NCI-H524 treated with DMSO at 0.1 percent for 48 hours (cell line): Measurements from ENCODE around the gene GLTPD2.

Experiments
- DNase-seq: peaks from one replicate; lab custom pipeline; 2025; lab: John Stamatoyannopoulos, UW

GLTPD2 gene

DNA sequence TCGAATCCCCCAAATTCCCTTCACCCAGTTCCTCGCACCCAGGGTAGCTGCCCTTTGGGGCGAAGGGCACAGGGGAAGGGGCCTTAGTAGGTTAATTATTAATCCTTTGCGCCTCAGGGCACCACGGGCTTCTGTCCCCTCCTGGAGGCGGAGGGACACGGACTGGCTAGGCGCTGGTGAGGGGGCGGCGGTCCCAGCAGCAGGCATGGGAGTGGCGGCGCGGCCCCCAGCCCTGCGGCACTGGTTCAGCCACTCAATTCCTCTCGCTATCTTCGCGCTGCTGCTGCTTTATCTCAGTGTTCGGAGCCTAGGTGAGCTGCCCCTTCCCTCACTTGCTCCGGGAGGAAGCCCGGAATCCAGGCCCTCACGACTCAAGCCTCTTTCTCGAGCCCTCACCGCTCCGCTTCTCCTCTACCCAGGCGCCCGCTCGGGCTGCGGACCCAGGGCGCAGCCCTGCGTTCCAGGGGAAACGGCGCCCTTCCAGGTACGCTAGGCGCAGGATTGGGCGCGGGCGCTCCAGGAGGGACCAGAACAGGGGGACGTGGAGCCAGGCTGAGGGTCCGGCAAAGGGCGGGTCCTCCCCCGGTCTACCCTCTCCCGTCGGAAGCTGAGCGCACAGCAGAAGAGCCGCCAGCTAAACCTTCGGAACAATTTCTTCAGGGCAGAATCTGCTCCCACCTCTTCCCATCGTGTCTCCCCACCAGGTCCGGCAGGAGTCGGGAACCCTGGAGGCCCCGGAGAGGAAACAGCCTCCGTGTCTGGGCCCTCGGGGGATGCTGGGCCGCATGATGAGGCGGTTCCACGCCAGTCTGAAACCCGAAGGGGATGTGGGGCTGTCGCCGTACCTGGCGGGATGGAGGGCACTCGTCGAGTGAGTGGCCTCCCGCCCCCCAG lies at the start of gene GLTPD2:
Gene GLTPD2, plus strand, starts transcription at position 158 of the 894 bp plus-strand sequence. Its CDS starts 48 bp downstream, at position 206.
- DNase-seq: no peak

DNA sequence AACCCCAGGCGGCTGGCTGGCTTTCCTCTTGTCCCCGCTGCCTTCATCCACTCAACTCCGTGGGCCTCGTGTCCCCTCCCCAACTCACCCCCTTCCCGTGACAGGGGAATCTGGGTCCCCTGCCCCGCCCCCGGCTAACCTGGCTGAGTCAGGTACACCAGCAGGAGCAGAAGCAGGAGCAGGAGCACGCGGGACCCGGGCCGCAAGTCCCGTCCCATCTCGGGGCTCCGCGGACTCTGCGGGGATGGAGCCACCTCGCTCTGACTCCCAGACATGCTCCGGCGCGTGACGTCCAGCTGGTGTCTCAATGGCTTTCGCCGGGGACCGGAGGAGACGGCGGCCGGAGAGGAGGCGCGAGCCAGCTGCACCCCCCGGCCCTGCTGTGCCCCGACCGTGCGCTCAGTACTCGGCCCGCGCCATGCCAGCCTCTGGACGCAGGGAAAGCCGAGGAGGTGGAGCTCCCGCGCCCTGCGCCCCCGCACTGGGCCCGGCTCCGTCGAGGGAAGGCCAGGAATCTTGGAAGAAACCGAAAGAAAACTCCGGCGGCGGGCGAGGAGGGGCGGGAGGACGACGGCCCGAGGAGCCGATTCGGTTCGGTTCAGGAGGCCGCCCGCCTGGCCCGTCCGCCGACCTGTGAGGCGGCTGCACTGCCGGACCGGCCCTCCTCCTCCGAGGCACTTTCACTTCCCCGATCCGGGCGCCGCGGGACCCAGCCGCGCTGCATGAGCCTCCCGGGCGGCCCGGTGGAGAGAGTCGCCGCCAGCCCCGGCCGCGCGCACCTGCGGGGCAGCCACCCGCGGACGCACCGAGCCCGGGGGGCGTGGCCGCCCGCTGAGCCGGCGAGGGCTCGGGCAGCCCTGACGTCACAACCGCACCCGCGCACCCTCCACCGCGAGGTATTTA lies 49.4 kb upstream of the GLTPD2 start, which contains the start of the genes CXCL16 and ZMYND15:
Gene CXCL16, minus strand, starts transcription at position 807 of the 903 bp plus-strand sequence. Its CDS starts 589 bp downstream, at position 218.
Gene ZMYND15, plus strand, starts transcription at position 712 of the 903 bp plus-strand sequence. CDS start 716 bp downstream, outside the sequence.
- no peak for DNase-seq

DNA sequence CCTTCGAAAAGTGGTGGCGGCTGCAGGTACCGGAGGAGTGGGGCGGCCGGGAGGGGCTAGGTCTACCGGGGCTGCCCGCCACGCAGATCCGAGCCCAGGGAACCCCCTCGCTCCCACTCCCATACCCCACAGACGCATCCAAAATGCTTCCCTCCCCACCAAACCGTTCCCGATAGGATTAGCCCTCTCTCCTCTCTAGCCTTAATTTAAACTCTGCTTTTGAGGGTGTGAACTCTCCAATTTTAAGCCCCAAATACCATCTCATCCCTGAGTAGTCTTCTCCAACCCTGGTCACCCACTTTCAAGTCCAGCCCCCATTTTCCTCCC lies 48.8 kb upstream of the GLTPD2 start:
- no peak for DNase-seq

DNA sequence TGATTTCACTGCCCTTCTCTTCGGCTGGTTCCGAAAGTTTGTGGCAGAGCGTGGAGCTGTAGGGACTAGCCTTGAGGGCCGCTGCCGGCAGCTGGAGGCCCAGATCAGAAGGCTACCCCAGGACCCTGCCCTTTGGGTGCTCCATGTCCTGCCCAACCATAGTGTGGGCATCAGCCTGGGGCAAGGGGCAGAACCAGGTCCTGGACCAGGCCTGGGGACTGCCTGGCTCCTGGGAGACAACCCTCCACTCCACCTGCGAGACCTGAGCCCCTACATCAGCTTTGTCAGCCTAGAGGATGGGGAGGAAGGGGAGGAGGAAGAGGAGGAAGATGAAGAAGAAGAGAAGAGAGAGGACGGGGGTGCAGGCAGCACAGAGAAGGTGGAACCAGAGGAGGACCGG lies 48.2 kb upstream of the GLTPD2 start:
- no peak for DNase-seq

DNA sequence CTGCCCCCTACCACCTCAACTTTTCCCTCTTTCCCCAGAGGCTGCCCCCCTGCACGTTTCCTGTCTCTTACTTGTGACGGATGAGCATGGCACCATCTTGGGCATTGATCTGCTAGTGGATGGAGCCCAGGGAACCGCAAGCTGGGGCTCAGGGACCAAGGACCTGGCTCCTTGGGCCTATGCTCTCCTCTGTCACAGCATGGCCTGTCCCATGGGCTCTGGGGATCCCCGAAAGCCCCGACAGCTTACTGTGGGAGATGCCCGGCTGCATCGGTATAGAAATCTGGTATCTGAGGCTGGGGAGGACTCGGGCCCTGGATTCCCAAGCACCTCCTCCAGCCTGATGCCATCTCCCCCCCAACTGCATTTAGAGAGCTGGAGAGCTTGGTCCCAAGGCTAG lies 47.2 kb upstream of the GLTPD2 start:
- no peak for DNase-seq

DNA sequence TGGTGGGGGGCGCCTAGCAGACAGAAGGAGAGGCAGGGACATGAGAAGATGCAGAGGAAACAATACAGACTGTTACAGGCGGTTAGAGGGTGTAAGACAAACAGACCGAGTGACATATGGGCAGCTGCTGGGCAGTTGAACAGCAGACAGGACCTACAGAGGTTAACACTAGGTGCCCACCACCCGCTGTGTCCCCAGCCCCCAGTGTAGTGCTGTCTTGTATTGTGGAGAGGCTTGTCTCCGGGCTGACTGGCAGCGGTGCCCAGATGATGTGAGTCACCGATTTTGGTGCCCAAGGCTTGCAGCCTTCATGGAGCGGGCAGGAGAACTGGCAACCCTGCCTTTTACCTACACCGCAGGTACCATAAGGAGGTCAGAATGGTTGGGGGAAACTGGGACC lies 46.6 kb upstream of the GLTPD2 start:
- no peak for DNase-seq

DNA sequence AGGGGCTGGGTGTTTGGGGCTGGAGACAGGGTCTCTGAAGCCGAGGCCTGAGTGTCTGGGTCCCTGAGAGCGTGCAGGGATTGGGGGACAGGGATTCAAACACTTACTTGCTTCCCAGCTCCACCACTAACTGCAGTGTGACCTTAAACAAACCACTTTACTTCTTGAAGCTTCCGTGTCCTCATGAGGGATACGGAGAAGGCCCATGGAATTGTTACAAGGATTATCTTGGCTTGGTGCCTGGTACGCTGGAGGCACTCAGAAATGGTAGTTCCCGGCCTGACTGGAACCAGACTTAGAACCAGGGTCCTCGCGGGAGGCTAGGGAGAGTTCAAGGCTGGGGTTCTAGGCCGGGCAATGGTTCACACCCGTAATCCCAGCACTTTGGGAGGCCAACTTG lies 46.1 kb upstream of the GLTPD2 start:
- DNase-seq: no peak

GRCh38 chr17:4743216-4743615 lies 45.5 kb upstream of the GLTPD2 start:
- no peak for DNase-seq

DNA sequence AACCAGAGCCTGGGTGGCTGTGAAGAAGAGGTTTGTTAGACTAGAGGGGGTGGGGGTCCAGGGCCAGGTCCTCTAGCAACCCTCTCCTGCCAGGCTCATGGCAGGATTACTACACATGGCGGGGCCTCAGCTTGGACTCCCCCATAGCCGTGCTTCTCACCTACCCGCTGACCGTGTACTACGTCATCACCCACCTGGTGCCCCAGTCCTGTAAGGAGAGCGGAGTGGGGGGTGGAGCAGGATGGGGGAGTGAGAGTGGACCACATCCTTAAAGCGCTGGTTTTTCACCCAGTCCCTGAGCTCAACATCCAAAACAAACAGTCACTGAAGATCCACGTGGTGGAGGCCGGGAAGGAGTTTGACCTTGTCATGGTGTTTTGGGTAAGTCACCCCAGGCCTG lies 44.9 kb upstream of the GLTPD2 start:
- no peak for DNase-seq

- DNase-seq: no peak
These were observed 43.5 kb upstream of the GLTPD2 start for GRCh38 chr17:4744999-4745969.

DNA sequence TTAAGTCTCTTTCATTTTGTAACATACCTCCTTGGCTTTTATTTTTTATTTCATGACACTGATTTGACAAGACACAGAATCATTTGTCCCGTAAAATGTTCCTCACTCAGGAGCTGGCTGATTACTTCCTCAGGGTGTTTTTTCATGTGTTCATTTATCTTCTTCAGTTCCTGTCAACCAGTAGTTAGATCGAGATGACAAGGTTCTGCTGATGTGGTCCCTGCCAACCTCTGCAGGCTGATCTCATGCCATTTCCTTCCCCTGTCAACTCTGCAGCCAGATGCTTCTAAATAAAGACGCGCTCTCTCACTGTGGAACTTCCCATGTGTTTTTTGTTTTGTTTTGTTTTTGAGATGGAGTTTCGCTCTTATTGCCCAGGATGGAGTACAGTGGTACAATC lies 40.9 kb upstream of the GLTPD2 start:
- no peak for DNase-seq

DNA sequence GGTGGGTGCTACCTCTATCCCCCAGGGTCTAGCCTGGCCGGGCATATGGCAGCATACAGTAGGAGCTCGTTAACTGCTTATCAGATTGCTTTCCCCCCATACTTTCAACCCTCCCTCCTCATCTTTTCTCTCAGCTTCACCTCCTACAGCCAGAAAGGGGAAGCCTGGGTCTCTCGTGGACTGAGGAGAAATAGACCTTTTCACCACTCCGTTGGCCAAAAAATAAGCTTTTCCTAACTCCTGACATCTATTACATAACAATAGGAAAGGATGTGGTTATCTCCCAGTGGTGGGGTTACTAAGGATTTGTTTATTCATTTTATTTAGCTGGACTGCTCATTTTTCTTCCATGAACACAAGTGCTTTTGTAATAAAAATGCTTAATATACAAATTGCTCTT lies 40.1 kb upstream of the GLTPD2 start:
- DNase-seq: no peak

DNA sequence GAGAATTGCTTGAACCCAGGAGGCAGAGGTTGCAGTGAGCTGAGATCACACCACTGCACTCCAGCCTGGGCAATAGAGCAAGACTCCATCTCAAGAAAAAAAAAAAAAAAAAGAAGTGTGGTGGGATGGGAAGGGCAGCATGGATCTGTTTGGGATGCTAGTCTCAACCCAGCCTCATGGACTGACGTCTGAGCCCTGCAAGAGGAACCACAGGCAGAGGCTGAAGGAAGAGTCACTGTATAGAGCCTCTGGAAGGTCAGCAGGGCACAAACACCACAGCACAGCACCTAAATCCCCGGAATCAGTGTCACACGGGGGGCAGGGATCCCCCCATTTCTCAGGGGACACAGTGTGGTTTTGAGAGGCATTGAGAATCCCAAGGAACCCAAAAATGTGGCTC lies 38.2 kb upstream of the GLTPD2 start:
- DNase-seq: no peak

DNA sequence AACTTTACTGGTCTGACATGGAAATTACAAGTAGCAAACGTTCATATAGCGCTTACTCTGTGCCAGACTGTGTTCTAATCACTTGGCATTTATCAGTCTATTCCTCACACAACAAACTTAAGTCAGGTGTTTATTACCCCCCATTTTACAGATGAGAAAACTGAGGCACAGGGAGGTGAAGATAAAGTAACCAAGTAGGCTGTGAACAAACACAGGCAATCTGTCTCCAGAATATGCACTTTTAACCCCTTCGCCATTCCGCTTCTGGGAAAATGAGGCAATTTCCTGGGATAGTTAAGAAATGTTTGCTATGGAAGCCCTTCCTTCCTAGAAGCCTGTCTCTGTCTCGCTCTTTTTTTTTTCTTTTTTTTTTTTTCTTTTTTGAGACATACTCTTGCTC lies 36.8 kb upstream of the GLTPD2 start:
- DNase-seq: no peak

DNA sequence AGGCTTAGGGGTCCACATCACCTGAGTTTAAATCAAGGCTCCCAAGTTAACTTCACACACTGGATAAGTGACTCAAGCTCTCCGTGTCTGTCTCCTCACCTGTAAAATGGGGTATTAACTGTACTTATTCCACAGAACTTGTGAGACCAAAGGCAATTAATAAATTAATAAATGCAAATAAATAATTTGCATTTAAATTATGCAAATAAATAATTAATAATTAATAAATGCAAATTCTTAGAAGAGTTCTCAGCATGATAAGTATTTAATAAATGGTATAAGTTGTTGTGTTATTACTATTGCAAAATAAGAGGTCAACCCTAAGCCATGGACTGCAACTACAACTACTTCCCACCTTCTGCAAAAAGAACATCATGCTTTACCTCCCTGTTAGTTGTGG lies 35.4 kb upstream of the GLTPD2 start:
- no peak for DNase-seq

DNA sequence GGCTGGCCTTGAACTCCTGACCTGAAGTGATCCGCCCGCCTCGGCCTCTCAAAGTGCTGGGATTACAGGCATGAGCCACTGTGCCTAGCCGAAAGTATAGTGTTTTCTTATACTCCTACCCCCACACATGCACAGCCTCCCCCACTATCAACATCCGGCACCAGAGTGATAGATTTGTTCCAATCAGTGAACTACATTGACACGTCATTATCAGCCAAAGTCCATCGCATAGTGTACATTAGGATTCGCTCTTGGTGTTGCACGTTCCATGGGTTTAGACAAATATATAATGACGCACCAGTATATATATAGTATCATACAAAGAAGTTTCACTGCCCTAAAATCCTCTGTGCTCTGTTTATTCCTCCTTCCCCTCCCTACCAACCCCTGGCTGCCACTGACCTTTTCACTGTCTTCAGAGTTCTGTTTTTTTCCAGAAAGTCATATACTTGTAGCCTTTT lies 29.0 kb upstream of the GLTPD2 start:
- DNase-seq: no peak

DNA sequence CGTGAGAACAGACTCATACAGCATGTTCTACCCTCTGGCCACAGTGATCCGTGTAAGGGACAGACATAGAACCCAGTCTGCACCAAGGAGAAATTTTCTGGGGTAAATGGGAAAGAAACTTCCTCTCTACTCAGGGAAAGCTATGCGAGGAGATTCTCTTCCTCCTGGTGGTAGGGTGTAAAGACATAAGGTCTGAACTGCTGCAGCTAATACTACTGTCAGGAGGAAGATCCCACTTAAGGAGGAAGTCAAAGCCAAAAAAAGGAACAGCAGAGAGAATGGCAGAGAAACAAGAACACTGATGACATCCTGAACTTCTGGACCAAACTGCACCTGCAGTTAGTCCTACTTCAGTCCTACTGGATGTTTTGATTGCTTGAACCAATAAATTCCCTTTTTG lies 24.2 kb upstream of the GLTPD2 start:
- DNase-seq: no peak

DNA sequence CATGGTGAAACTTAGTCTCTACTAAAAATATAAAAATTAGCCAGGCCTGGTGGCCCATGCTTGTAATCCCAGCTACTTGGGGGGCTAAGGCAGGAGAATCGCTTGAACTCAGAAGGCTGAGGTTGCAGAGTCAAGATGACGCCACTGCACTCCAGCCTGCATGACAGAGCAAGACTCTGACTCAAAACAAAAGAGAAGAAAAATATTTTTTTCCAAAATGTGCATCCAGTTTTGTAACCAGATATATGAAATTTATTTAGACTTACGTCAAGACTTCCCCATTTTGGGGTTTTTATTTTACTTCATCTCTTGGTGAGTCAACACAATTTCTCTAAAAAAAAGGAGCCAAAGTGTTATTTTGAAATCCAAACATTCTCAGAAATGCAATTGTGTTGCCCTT lies 22.6 kb upstream of the GLTPD2 start:
- DNase-seq: no peak

DNA sequence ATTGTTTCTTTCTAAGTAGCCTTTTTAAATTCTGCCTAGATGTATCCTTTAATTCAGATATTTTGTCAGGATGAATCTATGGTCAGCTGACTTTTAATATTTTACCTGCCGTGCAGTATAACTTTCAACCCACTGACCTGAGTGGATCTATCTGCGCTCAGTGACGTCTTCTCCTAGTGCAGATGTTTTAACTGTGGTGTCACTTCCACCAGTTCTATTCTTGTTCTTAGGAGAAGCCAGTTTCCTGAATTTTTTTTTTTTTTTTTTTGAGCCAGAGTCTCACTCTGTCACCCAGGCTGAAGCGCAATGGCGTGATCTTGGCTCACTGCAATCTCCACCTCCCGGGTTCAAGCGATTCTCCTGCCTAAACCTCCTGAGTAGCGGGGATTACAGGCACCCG lies 22.0 kb upstream of the GLTPD2 start:
- no peak for DNase-seq

- no peak for DNase-seq
These were observed 20.5 kb upstream of the GLTPD2 start for GRCh38 chr17:4768298-4768697.

DNA sequence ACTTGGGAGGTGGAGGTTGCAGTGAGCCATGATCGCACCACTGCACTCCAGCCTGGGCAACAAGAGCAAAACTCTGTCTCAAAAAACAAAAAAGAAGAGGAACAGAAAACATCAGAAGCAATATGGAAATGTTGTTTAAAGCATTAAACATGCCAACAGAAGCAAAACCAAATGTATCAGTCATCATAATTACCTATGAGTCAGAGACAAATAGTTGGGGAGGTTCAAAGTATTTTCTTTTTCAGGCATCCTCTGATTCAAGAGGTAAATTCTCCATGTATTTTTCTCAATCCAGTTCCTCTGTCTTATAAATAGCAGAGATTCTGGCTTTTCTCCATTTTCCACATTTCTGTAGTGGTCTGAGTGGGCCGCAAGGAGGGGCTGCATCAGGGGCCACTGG lies 19.1 kb upstream of the GLTPD2 start:
- DNase-seq: no peak
